SW 1271 (cell line): ENCODE data around the gene TTPAL.

Experiments used
- DNase-seq, 2 experiments: peaks; one replicate each; lab custom pipeline; 2025; lab: John Stamatoyannopoulos, UW

Gene TTPAL

GRCh38 chr20:44475694-44476560, at the start of gene TTPAL:
Gene TTPAL (plus strand): TSS chr20:44475874. CDS start chr20:44480000, 4,126 bp downstream.
- peak; percentile 58 to 78 for DNase-seq

GRCh38 chr20:44425923-44426322, 49.8 kb upstream of the TTPAL start:
- no peak for DNase-seq

GRCh38 chr20:44426879-44427790, 48.5 kb upstream of the TTPAL start:
- DNase-seq: no peak

GRCh38 chr20:44427804-44428173, 47.9 kb upstream of the TTPAL start:
- no peak for DNase-seq

GRCh38 chr20:44428174-44429016, 47.3 kb upstream of the TTPAL start:
- DNase-seq: no peak

- no peak for DNase-seq
Measured at GRCh38 chr20:44429017-44429339, 46.7 kb upstream of the TTPAL start.

- no peak for DNase-seq
Measured at GRCh38 chr20:44429419-44430269, 46.0 kb upstream of the TTPAL start.

GRCh38 chr20:44430270-44431065, 45.2 kb upstream of the TTPAL start:
- no peak for DNase-seq

GRCh38 chr20:44431118-44431501, 44.6 kb upstream of the TTPAL start:
- DNase-seq: no peak

GRCh38 chr20:44431502-44432234, 44.0 kb upstream of the TTPAL start:
- no peak for DNase-seq

- no peak for DNase-seq
Measured at GRCh38 chr20:44432618-44433577, 42.8 kb upstream of the TTPAL start.

GRCh38 chr20:44433751-44434538, 41.7 kb upstream of the TTPAL start:
- DNase-seq: no peak

GRCh38 chr20:44435630-44436335, 39.9 kb upstream of the TTPAL start:
- no peak for DNase-seq

- no peak for DNase-seq
Measured at GRCh38 chr20:44436393-44436792, 39.3 kb upstream of the TTPAL start.

GRCh38 chr20:44437497-44437896, 38.2 kb upstream of the TTPAL start:
- no peak for DNase-seq

GRCh38 chr20:44438782-44439181, 36.9 kb upstream of the TTPAL start:
- no peak for DNase-seq

- DNase-seq: no peak
Measured at GRCh38 chr20:44439318-44439717, 36.4 kb upstream of the TTPAL start.
